Glomerular visceral epithelial cell (primary cell): Measurements from ENCODE around the gene ZNRF2.

Experiments used
- DNase-seq: peaks from one replicate; pipeline ENCODE4 v3.0.0-alpha.2; 2016; ENCODE audit errors: extremely low spot score

ZNRF2 gene

GRCh38 chr7:30321089-30321881, 36.9 kb downstream of the ZNRF2 start:
- no peak for DNase-seq

GRCh38 chr7:30321882-30322192, 37.4 kb downstream of the ZNRF2 start:
- DNase-seq, result no peak

GRCh38 chr7:30322271-30323005, 38.0 kb downstream of the ZNRF2 start:
- no peak for DNase-seq

- DNase-seq, result no peak
These were observed 38.6 kb downstream of the ZNRF2 start for GRCh38 chr7:30323006-30323355.

- peak; percentile 58 for DNase-seq
These were observed 43.4 kb downstream of the ZNRF2 start for GRCh38 chr7:30327813-30328212.

GRCh38 chr7:30328381-30328780, 44.0 kb downstream of the ZNRF2 start:
- no peak for DNase-seq

- no peak for DNase-seq
These were observed 45.3 kb downstream of the ZNRF2 start for GRCh38 chr7:30329716-30330115.

GRCh38 chr7:30330134-30331111, 46.0 kb downstream of the ZNRF2 start:
- DNase-seq, result no peak

- peak; percentile 41 for DNase-seq
These were observed 46.9 kb downstream of the ZNRF2 start for GRCh38 chr7:30331338-30331737.

- no peak for DNase-seq
These were observed 48.2 kb downstream of the ZNRF2 start for GRCh38 chr7:30332549-30332948.

- no peak for DNase-seq
These were observed 51.5 kb downstream of the ZNRF2 start for GRCh38 chr7:30335763-30336487.

GRCh38 chr7:30344513-30344912, 60.1 kb downstream of the ZNRF2 start:
- DNase-seq, result no peak

- DNase-seq, result no peak
These were observed 63.1 kb downstream of the ZNRF2 start for GRCh38 chr7:30347226-30348082.

GRCh38 chr7:30348083-30348560, 63.7 kb downstream of the ZNRF2 start:
- DNase-seq, result peak; percentile 76

GRCh38 chr7:30349170-30349569, 64.8 kb downstream of the ZNRF2 start:
- no peak for DNase-seq

- DNase-seq, result no peak
These were observed 65.4 kb downstream of the ZNRF2 start for GRCh38 chr7:30349816-30350215.

GRCh38 chr7:30351286-30351685, 66.9 kb downstream of the ZNRF2 start:
- DNase-seq, result no peak

GRCh38 chr7:30351724-30352123, 67.3 kb downstream of the ZNRF2 start:
- DNase-seq, result no peak

- DNase-seq, result no peak
These were observed 67.8 kb downstream of the ZNRF2 start for GRCh38 chr7:30352169-30352568.

- no peak for DNase-seq
These were observed 69.1 kb downstream of the ZNRF2 start for GRCh38 chr7:30353532-30353931.
